ENCODE data around the gene IFI27. TPM values are rescaled to one million over a fixed set of nuclear protein-coding genes. Genes with fewer than 3 reads are reported as not detected.

Gene IFI27
- total and polyA plus RNA-seq, 2 donors (not counting 1 experiment from before 2014, with no cell fraction given) = 0.15 to 0.81 TPM

DNA sequence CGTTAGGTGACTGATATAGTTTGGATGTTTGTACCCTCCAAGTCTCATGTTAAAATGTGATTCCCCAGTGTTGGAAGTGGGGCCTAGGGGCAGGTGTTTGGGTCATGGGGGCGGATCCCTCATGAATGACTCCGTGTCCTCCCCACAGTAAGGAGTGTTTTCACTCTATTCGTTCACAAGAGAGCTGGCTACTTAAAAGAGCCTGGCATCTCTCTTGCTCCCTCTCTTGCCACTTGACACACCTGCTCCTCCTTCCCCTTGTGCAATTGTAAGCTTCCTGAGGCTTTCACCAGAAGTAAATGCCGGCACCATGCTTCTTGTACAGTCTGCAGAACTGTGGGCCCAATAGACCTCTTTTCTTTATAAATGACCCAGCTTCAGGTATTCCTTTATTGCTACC, 16.3 kb downstream of the IFI27 start:
- TF ChIP-seq, protein P1, sequence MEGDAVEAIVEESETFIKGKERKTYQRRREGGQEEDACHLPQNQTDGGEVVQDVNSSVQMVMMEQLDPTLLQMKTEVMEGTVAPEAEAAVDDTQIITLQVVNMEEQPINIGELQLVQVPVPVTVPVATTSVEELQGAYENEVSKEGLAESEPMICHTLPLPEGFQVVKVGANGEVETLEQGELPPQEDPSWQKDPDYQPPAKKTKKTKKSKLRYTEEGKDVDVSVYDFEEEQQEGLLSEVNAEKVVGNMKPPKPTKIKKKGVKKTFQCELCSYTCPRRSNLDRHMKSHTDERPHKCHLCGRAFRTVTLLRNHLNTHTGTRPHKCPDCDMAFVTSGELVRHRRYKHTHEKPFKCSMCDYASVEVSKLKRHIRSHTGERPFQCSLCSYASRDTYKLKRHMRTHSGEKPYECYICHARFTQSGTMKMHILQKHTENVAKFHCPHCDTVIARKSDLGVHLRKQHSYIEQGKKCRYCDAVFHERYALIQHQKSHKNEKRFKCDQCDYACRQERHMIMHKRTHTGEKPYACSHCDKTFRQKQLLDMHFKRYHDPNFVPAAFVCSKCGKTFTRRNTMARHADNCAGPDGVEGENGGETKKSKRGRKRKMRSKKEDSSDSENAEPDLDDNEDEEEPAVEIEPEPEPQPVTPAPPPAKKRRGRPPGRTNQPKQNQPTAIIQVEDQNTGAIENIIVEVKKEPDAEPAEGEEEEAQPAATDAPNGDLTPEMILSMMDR (IDR thresholded peaks at IDR 0.05) = no peak
- TF ChIP-seq EZH2 (IDR thresholded peaks at IDR 0.05; ENCODE audit: borderline replicate concordance, insufficient read depth, low read depth, low read length, poor library complexity, severe bottlenecking) = no peak
- no peaks in the 10 kb centered on the region for H3K9me3 Mint-ChIP-seq (ENCODE audit: insufficient read depth)
- peaks cover 2% of the 10 kb centered on the region for H3K27me3 Mint-ChIP-seq
- no peak overlapping the region for H3K4me3 Mint-ChIP-seq
- Histone ChIP-seq H4K20me1 (ENCODE audit: control insufficient read depth, insufficient read depth, low read length, poor library complexity, severe bottlenecking) (no peaks in the 10 kb centered on the region), H3K4me2 (replicated peaks; ENCODE audit: low read depth, low read length, poor library complexity, severe bottlenecking) (no peak overlapping the region), H3K27ac (ENCODE audit: low read length in 2 of 2) (no peak overlapping the region), H3K36me3 (replicated peaks in 1 of 2; ENCODE audit: control extremely low read depth in 1 of 2, control insufficient read depth in 1 of 2, extremely low read depth in 1 of 2, insufficient read depth in 2 of 2, low read length in 1 of 2) (peaks cover 0 to 3% of the 10 kb centered on the region in 2 experiments), H3K4me3 (ENCODE audit: control extremely low read depth in 1 of 5, extremely low read depth in 1 of 5, insufficient read depth in 1 of 5, low read depth in 2 of 5, low read length in 4 of 5) (no peak overlapping the region), H2AFZ (ENCODE audit: insufficient read depth, low read depth, low read length, poor library complexity, severe bottlenecking) (no peak overlapping the region), H3K79me2 (ENCODE audit: control insufficient read depth, insufficient read depth, low read length) (no peaks in the 10 kb centered on the region), H3K9me3 (ENCODE audit: control extremely low read depth in 1 of 3, control insufficient read depth in 2 of 3, insufficient read depth in 1 of 3, low read length in 2 of 3) (peaks cover 0 to 6% (median 0%) of the 10 kb centered on the region in 3 donors), H3K9ac (ENCODE audit: low read length) (no peak overlapping the region), H3K27me3 (replicated peaks in 1 of 4; ENCODE audit: control extremely low read depth in 1 of 4, control insufficient read depth in 3 of 4, insufficient read depth in 4 of 4, low read length in 3 of 4) (peaks cover 0 to 2% (median 0%) of the 10 kb centered on the region in 4 experiments), H3K4me1 (ENCODE audit: control insufficient read depth in 2 of 2, insufficient read depth in 2 of 2, low read length in 2 of 2) (peaks cover 12 to 18% of the 10 kb centered on the region in 2 donors)
- ATAC-seq (ENCODE audit: low read depth) = no peak
- peaks cover 14% of the 10 kb centered on the region for H3K4me1 Mint-ChIP-seq
- ChIA-PET POLR2A (no interaction called here), CTCF (interaction anchor here (2.2 kb wide), 1 partner anchor 10 kb away, joined by 10 read pairs; no protein-coding TSS in a partner anchor)
- no peak for DNase-seq
- intact Hi-C loops (cut with micrococcal nuclease) = no loop called here
- 100% methylated on average over 3 of the region's 5 CpGs for WGBS (ENCODE audit: insufficient coverage)
- H3K27ac Mint-ChIP-seq = no peak overlapping the region

DNA sequence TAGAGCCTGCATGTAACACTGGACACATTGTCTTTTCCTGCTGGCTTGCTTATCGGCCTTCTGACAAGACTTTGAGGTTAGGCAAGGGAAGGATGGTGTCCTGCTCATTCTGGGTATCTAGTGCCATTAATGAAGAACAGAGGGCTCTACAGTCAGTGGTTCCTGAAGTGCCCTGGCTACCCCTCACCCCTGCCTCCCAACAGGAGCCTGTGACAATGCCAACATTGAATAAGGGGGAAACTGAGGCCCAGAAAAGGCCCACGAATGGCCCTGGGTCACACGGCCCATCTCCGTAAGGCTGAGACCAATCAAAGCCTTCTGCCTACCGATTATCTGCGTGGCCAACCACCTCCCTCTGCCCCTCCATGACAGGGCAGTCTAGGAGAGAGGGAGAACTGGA, 16.8 kb downstream of the IFI27 start:
- ChIA-PET CTCF (interaction anchor here (0.9 to 2.8 kb wide), 4 partner anchors 9 to 92 kb away, joined by 3 to 19 read pairs (median 6); partner anchors contain the start of genes DDX24 and IFI27L1), POLR2A (no interaction called here)
- Histone ChIP-seq H3K4me2 (replicated peaks; ENCODE audit: low read depth, low read length, poor library complexity, severe bottlenecking) (no peak overlapping the region), H3K9me3 (ENCODE audit: control extremely low read depth in 1 of 3, control insufficient read depth in 2 of 3, insufficient read depth in 1 of 3, low read length in 2 of 3) (peaks cover 0 to 4% (median 0%) of the 10 kb centered on the region in 3 donors), H3K4me3 (ENCODE audit: control extremely low read depth in 1 of 5, extremely low read depth in 1 of 5, insufficient read depth in 1 of 5, low read depth in 2 of 5, low read length in 4 of 5) (no peak overlapping the region), H3K27ac (ENCODE audit: low read length in 2 of 2) (no peak overlapping the region), H3K36me3 (replicated peaks in 1 of 2; ENCODE audit: control extremely low read depth in 1 of 2, control insufficient read depth in 1 of 2, extremely low read depth in 1 of 2, insufficient read depth in 2 of 2, low read length in 1 of 2) (peaks cover 0 to 3% of the 10 kb centered on the region in 2 experiments), H2AFZ (ENCODE audit: insufficient read depth, low read depth, low read length, poor library complexity, severe bottlenecking) (no peak overlapping the region), H4K20me1 (ENCODE audit: control insufficient read depth, insufficient read depth, low read length, poor library complexity, severe bottlenecking) (no peaks in the 10 kb centered on the region), H3K27me3 (replicated peaks in 1 of 4; ENCODE audit: control extremely low read depth in 1 of 4, control insufficient read depth in 3 of 4, insufficient read depth in 4 of 4, low read length in 3 of 4) (peaks cover 0 to 4% (median 0%) of the 10 kb centered on the region in 4 experiments), H3K4me1 (ENCODE audit: control insufficient read depth in 2 of 2, insufficient read depth in 2 of 2, low read length in 2 of 2) (peaks cover 12 to 18% of the 10 kb centered on the region in 2 donors), H3K9ac (ENCODE audit: low read length) (no peak overlapping the region), H3K79me2 (ENCODE audit: control insufficient read depth, insufficient read depth, low read length) (no peaks in the 10 kb centered on the region)
- Mint-ChIP-seq H3K27me3 (peaks cover 4% of the 10 kb centered on the region), H3K27ac (no peak overlapping the region), H3K4me3 (peak overlapping the region; percentile 13), H3K4me1 (peaks cover 14% of the 10 kb centered on the region), H3K9me3 (ENCODE audit: insufficient read depth) (no peaks in the 10 kb centered on the region)
- ATAC-seq (ENCODE audit: low read depth) (no peak), DNase-seq (no peak)
- intact Hi-C loops (cut with micrococcal nuclease) = no loop called here
- WGBS (ENCODE audit: insufficient coverage) = 100% methylated on average over 2 of the region's 6 CpGs
- TF ChIP-seq, protein P1 (IDR thresholded peaks at IDR 0.05) = no peak
- TF ChIP-seq EZH2 (IDR thresholded peaks at IDR 0.05; ENCODE audit: borderline replicate concordance, insufficient read depth, low read depth, low read length, poor library complexity, severe bottlenecking) = no peak

Data from B cell (primary cell).